ENCODE measurements around the gene PBX2. TPM values are rescaled to one million over a fixed set of nuclear protein-coding genes. Genes with fewer than 3 reads are reported as not detected.

The PBX2 gene
- total RNA-seq, 2 donors from 2014 or later = 98.3 to 104 TPM

GRCh38 chr6:32140420-32141046 lies 49.5 kb downstream of the PBX2 start:
- Mint-ChIP-seq H3K9me3 (no peaks in the 10 kb centered on the region), H3K4me3 (no peak overlapping the region), H3K27ac (no peak overlapping the region), H3K36me3 (ENCODE audit: insufficient read depth in 2 of 2) (no peaks in the 10 kb centered on the region), H3K27me3 (ENCODE audit: low read depth) (no peaks in the 10 kb centered on the region), H3K4me1 (ENCODE audit: low read depth) (no peaks in the 10 kb centered on the region)
- ATAC-seq (replicated peaks in 1 of 2) (no peak), DNase-seq (no peak)

- Mint-ChIP-seq H3K9me3 (no peaks in the 10 kb centered on the region), H3K36me3 (ENCODE audit: insufficient read depth in 2 of 2) (no peaks in the 10 kb centered on the region), H3K27ac (no peak overlapping the region), H3K4me3 (no peak overlapping the region), H3K4me1 (ENCODE audit: low read depth) (no peaks in the 10 kb centered on the region), H3K27me3 (ENCODE audit: low read depth) (no peaks in the 10 kb centered on the region)
- ATAC-seq (replicated peaks in 1 of 2) (no peak), DNase-seq (no peak)
Measured at GRCh38 chr6:32139590-32139989, 50.4 kb downstream of the PBX2 start.

GRCh38 chr6:32137454-32137853 lies 52.5 kb downstream of the PBX2 start:
- no peaks in the 10 kb centered on the region for H3K36me3 Mint-ChIP-seq (ENCODE audit: insufficient read depth in 2 of 2)
- H3K27me3 Mint-ChIP-seq (ENCODE audit: low read depth) = no peaks in the 10 kb centered on the region
- no peaks in the 10 kb centered on the region for H3K4me1 Mint-ChIP-seq (ENCODE audit: low read depth)
- no peak overlapping the region for H3K4me3 Mint-ChIP-seq
- ATAC-seq (replicated peaks in 1 of 2) (no peak), DNase-seq (no peak)
- H3K9me3 Mint-ChIP-seq = no peaks in the 10 kb centered on the region
- H3K27ac Mint-ChIP-seq = no peak overlapping the region

Other genes starting within 250 kb of the PBX2 start
- gene CFB, start 244.1 kb downstream of the PBX2 start, total RNA-seq = 1 to 10 TPM; 1.1 to 3.5 TPM
- gene NELFE, start 231.2 kb downstream of the PBX2 start, total RNA-seq = 10 to 100 TPM; 65.0 to 71.5 TPM
- 10 to 100 TPM; 75.7 to 79.7 TPM for gene SKIC2, start 231.0 kb downstream of the PBX2 start, total RNA-seq
- gene DXO, start 218.1 kb downstream of the PBX2 start, total RNA-seq = 10 to 100 TPM; 23.3 to 34.7 TPM
- gene C4A, start 208.1 kb downstream of the PBX2 start, total RNA-seq = 1 to 10 TPM; 6.9 to 7.6 TPM
- 1 to 10 TPM; 4.9 to 6.4 TPM for gene C4B, start 175.4 kb downstream of the PBX2 start, total RNA-seq
- gene CYP21A2, start 151.8 kb downstream of the PBX2 start, total RNA-seq = 1 to 10 TPM; 1.1 to 1.3 TPM
- gene TNXB, start 80.9 kb downstream of the PBX2 start, total RNA-seq = 10 to 100 TPM; 10.9 to 15.0 TPM
- gene ATF6B, start 62.0 kb downstream of the PBX2 start, total RNA-seq = 100 to 1,000 TPM in 1 of 2 donors, 10 to 100 TPM in 1; 99.9 to 105 TPM
- gene FKBPL, start 59.9 kb downstream of the PBX2 start, total RNA-seq = 1 to 10 TPM; 6.9 to 9.1 TPM
- gene PRRT1, start 38.3 kb downstream of the PBX2 start, total RNA-seq = 1 to 10 TPM in 1 of 2 donors, under 1 TPM in 1; 0.83 to 1.2 TPM
- gene PPT2, start 36.1 kb downstream of the PBX2 start, total RNA-seq = 10 to 100 TPM; 17.9 to 18.2 TPM
- 10 to 100 TPM in 1 of 2 donors, 1 to 10 TPM in 1; 9.6 to 11.2 TPM for gene EGFL8, start 25.6 kb downstream of the PBX2 start, total RNA-seq
- gene AGPAT1, start 14.1 kb downstream of the PBX2 start, total RNA-seq = 10 to 100 TPM; 29.6 to 30.4 TPM
- 10 to 100 TPM; 45.0 to 49.2 TPM for gene RNF5, start 11.8 kb downstream of the PBX2 start, total RNA-seq
- 10 to 100 TPM; 39.0 to 48.0 TPM for gene AGER, start 5.9 kb downstream of the PBX2 start, total RNA-seq
- 100 to 1,000 TPM; 192 to 213 TPM for gene GPSM3, start 2.4 kb upstream of the PBX2 start, total RNA-seq
- gene NOTCH4, start 33.9 kb upstream of the PBX2 start, total RNA-seq = under 1 TPM; 0.63 to 0.79 TPM
- not detected for gene TSBP1, start 181.7 kb upstream of the PBX2 start, total RNA-seq
- gene BTNL2, start 217.0 kb upstream of the PBX2 start, total RNA-seq = not detected
- gene HLA-DRA, start 249.7 kb upstream of the PBX2 start, total RNA-seq = 10 to 100 TPM in 1 of 2 donors, 1 to 10 TPM in 1; 9.2 to 18.8 TPM